Spleen (tissue), 11 donors: Measurements from ENCODE around the gene TRPM2. TPM values are rescaled to one million over a fixed set of nuclear protein-coding genes. Genes with fewer than 3 reads are reported as not detected.

Experiments used
- DNase-seq: peaks from one replicate; pipeline ENCODE4 v3.0.0-alpha.2; 2020
- H3K27ac ChIP-seq, 8 donors: fragments of 200-600 bp; sonication (generic) in 7 of 8; 1 replicate in 4 of 8; 2 replicates in 4 of 8; pipeline versions ENCODE4 v1.5.0 to v1.8.0; 2016 to 2021; ENCODE audit warnings: inconsistent platforms in 4 of 8, mild to moderate bottlenecking in 4 of 8, moderate library complexity in 1 of 8
- H3K27me3 ChIP-seq, 7 donors: fragments of 200-600 bp; sonication (generic) in 6 of 7; replicated peaks in 1 of 7; 1 replicate in 4 of 7; 2 replicates in 3 of 7; pipeline versions ENCODE4 v1.5.0 to v1.8.0; 2016 to 2021; ENCODE audit warnings: inconsistent platforms in 3 of 7, mild to moderate bottlenecking in 1 of 7
- H3K36me3 ChIP-seq, 6 donors: fragments of 200-600 bp; sonication (generic) in 5 of 6; 1 replicate in 4 of 6; 2 replicates in 2 of 6; pipeline versions ENCODE4 v1.5.0 to v1.8.0; 2016 to 2021; ENCODE audit warnings: inconsistent platforms in 2 of 6
- H3K4me1 ChIP-seq, 6 donors: fragments of 200-600 bp; sonication (generic) in 5 of 6; 1 replicate in 3 of 6; 2 replicates in 3 of 6; pipeline versions ENCODE4 v1.5.0 to v1.8.0; 2016 to 2021; ENCODE audit warnings: inconsistent platforms in 3 of 6
- H3K4me3 ChIP-seq, 8 donors: fragments of 200-600 bp; sonication (generic) in 7 of 8; 1 replicate in 4 of 8; 2 replicates in 4 of 8; pipeline versions ENCODE4 v1.5.0 to v1.8.0; 2016 to 2021; ENCODE audit warnings: inconsistent platforms in 4 of 8, mild to moderate bottlenecking in 4 of 8, moderate library complexity in 2 of 8
- H3K9me3 ChIP-seq, 8 donors: fragments of 200-600 bp; sonication (generic) in 7 of 8; 1 replicate in 4 of 8; 2 replicates in 4 of 8; pipeline versions ENCODE4 v1.5.0 to v1.8.0; 2016 to 2021; ENCODE audit warnings: inconsistent platforms in 4 of 8
- POLR2A ChIP-seq, 3 donors: fragments of 450-650 bp; IDR thresholded peaks; one replicate each; pipeline ENCODE4 v1.5.1; 2017; ENCODE audit warnings: antibody characterized with exemption in 3 of 3, mild to moderate bottlenecking in 1 of 3
- POLR2AphosphoS5 ChIP-seq, 3 donors: sonication (generic); formaldehyde crosslinking; IDR thresholded peaks; one replicate each; pipeline ENCODE4 v1.5.1; 2017; ENCODE audit warnings: antibody characterized with exemption in 3 of 3
- WGBS, 5 donors: extraction: QIAGEN DNeasy Blood & Tissue Kit in 3 of 5; methylation state at CpG; one replicate each; pipeline versions ENCODE4 v1.1.5 to v1.1.7; 2013 to 2018; 5-methylcytosine and 5-hydroxymethylcytosine counted together
- intact Hi-C: fragments of 100-400 bp; cut with DNase I; formaldehyde crosslinking; loops from one replicate; pipeline ENCODE4 v1.15.0; 2023; ENCODE audit warnings: low total_unique reads
- polyA plus RNA-seq, 3 donors: library from polyadenylated mRNA; stranded (reverse); fragments of 200-250 nt; gene quantifications; one replicate each; pipeline ENCODE4 v1.2.1, GENCODE V29; 2013
- total RNA-seq, 7 donors: library from RNA; depleted of rRNA in 3 of 7; stranded (reverse); fragments of >200 nt in 3 of 7; fragmentation: NEBNext Ultra II Directional in 4 of 7; extraction: Animal tissue kit (Norgen Biotek cat#: 25700) in 4 of 7; gene quantifications; one replicate each; pipeline versions ENCODE4 v1.1.0 to v1.2.1, GENCODE V29; 2016 to 2021
- TF ChIP-seq, protein P1 (sequence below), 11 experiments: fragments of 200-600 bp in 7 of 11; fragments of 450-650 bp in 4 of 11; sonication (generic) in 4 of 11; IDR thresholded peaks in 8 of 11; conservative IDR thresholded peaks in 3 of 11; 1 replicate in 7 of 11; 2 replicates in 4 of 11; pipeline versions ENCODE4 v1.4.0 to v1.8.0; 2016 to 2021; ENCODE audit warnings: antibody characterized with exemption in 11 of 11, inconsistent platforms in 4 of 11, mild to moderate bottlenecking in 1 of 11
- donor health status: healthy with polysubstance abuse.
- donor health status: DM: no; HTN: no; CAD: no; lungs with moderate emphysema.
- donor health status: DM: no; HTN: no; CAD: no.
- donor health status: Bipolar disorder and iron deficiency.
- donor health status: healthy.
- donor health status: DM: no; HTN: no; CAD: no.
- donor health status: DM: yes; HTN: yes; CAD: no.

TRPM2 gene
- total and polyA plus RNA-seq, 10 donors, result 10.4 to 44.1 (median 23.3) TPM

DNA sequence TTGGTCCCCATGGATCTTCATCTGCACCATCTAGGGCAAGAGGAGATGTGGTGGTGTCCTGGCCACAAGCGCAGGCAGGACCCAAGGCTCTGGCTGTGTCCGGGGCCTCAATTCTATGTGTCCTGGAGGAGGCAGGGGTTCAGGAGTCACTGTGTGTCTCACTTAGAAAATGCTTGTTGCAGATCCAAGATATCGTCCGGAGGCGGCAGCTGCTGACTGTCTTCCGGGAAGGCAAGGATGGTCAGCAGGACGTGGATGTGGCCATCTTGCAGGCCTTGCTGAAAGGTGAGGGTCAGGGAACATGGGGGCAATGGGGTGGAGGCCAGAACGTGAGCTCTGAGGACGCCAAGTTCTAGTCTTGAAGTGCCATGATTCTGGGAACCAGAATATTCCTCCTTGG lies 29.1 kb downstream of the TRPM2 start:
- no peak for DNase-seq
- no peaks in the 10 kb centered on the region for H3K27me3 ChIP-seq
- peaks cover 0 to 22% (median 7%) of the 10 kb centered on the region in 6 donors for H3K4me1 ChIP-seq
- no peak for TF ChIP-seq POLR2AphosphoS5 (IDR thresholded peaks at IDR 0.05)
- no peak for TF ChIP-seq POLR2A (IDR thresholded peaks at IDR 0.05)
- TF ChIP-seq, protein P1, sequence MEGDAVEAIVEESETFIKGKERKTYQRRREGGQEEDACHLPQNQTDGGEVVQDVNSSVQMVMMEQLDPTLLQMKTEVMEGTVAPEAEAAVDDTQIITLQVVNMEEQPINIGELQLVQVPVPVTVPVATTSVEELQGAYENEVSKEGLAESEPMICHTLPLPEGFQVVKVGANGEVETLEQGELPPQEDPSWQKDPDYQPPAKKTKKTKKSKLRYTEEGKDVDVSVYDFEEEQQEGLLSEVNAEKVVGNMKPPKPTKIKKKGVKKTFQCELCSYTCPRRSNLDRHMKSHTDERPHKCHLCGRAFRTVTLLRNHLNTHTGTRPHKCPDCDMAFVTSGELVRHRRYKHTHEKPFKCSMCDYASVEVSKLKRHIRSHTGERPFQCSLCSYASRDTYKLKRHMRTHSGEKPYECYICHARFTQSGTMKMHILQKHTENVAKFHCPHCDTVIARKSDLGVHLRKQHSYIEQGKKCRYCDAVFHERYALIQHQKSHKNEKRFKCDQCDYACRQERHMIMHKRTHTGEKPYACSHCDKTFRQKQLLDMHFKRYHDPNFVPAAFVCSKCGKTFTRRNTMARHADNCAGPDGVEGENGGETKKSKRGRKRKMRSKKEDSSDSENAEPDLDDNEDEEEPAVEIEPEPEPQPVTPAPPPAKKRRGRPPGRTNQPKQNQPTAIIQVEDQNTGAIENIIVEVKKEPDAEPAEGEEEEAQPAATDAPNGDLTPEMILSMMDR (IDR thresholded peaks at IDR 0.05 in 8 of 11, conservative IDR thresholded peaks at IDR 0.05 in 3 of 11), result no peak
- WGBS, 5 donors, result 90 to 98% (median 92%) methylated on average over 9 of the region's 9 CpGs
- no peak overlapping the region for H3K27ac ChIP-seq
- peaks cover 0 to 84% (median 34%) of the 10 kb centered on the region in 6 donors for H3K36me3 ChIP-seq
- peaks cover 9 to 51% (median 44%) of the 10 kb centered on the region in 8 donors for H3K9me3 ChIP-seq
- no peak overlapping the region for H3K4me3 ChIP-seq
- intact Hi-C loops, result no loop called here

DNA sequence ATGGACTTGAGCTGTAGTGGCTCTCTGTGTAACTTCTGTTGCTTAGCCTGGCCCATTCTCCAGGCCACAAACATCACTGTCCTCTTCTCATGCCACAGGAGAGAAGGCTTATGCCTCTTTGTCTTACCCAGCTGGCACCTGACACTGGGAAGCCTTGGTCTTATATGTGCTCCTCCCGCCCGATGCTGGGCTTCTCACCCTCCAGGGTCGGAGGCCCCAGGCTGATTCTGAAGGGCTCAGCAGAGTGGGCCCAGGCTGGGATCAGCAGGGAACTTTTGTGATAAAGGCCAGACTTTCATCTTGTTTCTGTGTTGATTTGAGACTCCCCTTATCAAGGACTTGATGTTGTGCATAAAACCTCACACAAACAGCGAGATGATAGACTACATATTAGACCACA lies 29.8 kb downstream of the TRPM2 start:
- intact Hi-C loops, result no loop called here

DNA sequence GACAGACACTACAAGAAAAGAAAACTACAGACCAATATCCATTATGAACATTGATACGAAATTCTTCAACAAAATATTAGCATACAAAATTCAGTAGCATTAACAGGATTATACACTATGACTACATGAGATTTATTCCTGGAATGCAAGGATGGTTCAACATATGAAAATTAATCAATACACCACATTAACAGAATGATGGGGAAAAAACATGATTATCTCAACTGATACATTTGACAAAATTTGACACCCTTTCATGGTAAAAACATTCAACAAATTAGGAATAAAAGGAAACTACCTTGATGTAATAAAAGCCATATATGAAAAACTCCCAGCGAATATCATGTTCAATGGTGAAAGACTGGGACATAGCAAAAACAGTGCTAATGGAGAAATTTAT lies 31.5 kb downstream of the TRPM2 start:
- Histone ChIP-seq H3K9me3 (peaks cover 9 to 60% (median 45%) of the 10 kb centered on the region in 8 donors), H3K27me3 (no peaks in the 10 kb centered on the region), H3K4me3 (no peak overlapping the region), H3K4me1 (peaks cover 0 to 8% (median under 1%) of the 10 kb centered on the region in 6 donors), H3K36me3 (peaks cover 0 to 60% (median 26%) of the 10 kb centered on the region in 6 donors), H3K27ac (no peak overlapping the region)
- DNase-seq, result no peak
- no peak for TF ChIP-seq POLR2A (IDR thresholded peaks at IDR 0.05)
- TF ChIP-seq, protein P1 (IDR thresholded peaks at IDR 0.05 in 8 of 11, conservative IDR thresholded peaks at IDR 0.05 in 3 of 11), result no peak
- no peak for TF ChIP-seq POLR2AphosphoS5 (IDR thresholded peaks at IDR 0.05)
- intact Hi-C loops, result no loop called here
- WGBS, 5 donors, result 77 to 84% (median 79%) methylated on average over 2 of the region's 2 CpGs

More for the DNA sequence above, 29.8 kb downstream of the TRPM2 start:
- H3K27me3 ChIP-seq, result no peaks in the 10 kb centered on the region
- DNase-seq, result no peak
- H3K4me3 ChIP-seq, result no peak overlapping the region
- peaks cover 9 to 51% (median 44%) of the 10 kb centered on the region in 8 donors for H3K9me3 ChIP-seq
- no peak overlapping the region for H3K27ac ChIP-seq
- whole genome bisulfite sequencing, 5 donors, result 79 to 94% (median 87%) methylated on average over 4 of the region's 4 CpGs
- H3K4me1 ChIP-seq, result peaks cover 0 to 15% (median 3%) of the 10 kb centered on the region in 6 donors
- peaks cover 0 to 77% (median 34%) of the 10 kb centered on the region in 6 donors for H3K36me3 ChIP-seq
- no peak for TF ChIP-seq POLR2AphosphoS5 (IDR thresholded peaks at IDR 0.05)
- TF ChIP-seq, protein P1 (IDR thresholded peaks at IDR 0.05 in 8 of 11, conservative IDR thresholded peaks at IDR 0.05 in 3 of 11), result no peak
- TF ChIP-seq POLR2A (IDR thresholded peaks at IDR 0.05), result no peak

DNA sequence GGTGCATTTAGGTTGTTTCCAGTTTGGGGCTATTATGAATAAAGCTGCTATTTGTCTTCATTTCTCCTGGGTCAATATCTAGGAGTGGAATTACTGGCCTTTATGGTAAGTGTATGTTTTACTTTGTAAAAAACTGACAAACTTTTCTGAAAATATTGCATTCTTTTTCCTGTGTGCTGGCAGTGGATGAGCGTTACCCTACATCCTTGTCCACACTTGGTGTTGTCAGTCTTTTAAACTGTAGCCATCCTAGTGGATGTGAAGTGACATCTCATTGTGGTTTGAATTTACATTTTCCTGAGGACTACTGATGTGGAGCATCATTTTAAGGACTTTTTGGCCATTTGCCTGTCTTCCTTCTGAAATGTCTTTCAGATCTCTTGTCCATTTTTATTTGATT lies 35.9 kb downstream of the TRPM2 start:
- H3K27me3 ChIP-seq, result no peaks in the 10 kb centered on the region
- H3K4me1 ChIP-seq, result peaks cover 0 to 13% (median 5%) of the 10 kb centered on the region in 6 donors
- no peak for TF ChIP-seq POLR2AphosphoS5 (IDR thresholded peaks at IDR 0.05)
- TF ChIP-seq POLR2A (IDR thresholded peaks at IDR 0.05), result no peak
- TF ChIP-seq, protein P1 (IDR thresholded peaks at IDR 0.05 in 8 of 11, conservative IDR thresholded peaks at IDR 0.05 in 3 of 11), result no peak
- DNase-seq, result no peak
- intact Hi-C loops, result no loop called here
- H3K4me3 ChIP-seq, result no peak overlapping the region
- H3K27ac ChIP-seq, result no peak overlapping the region
- H3K36me3 ChIP-seq, result peaks cover 0 to 57% (median 2%) of the 10 kb centered on the region in 6 donors
- H3K9me3 ChIP-seq, result peaks cover 9 to 48% (median 30%) of the 10 kb centered on the region in 8 donors
- 96 to 100% (median 97%) methylated on average over 1 of the region's 1 CpG for WGBS, 5 donors
